MM.1S (cell line): Measurements from ENCODE around the gene UBE2M.

Source experiments
- DNase-seq: peaks from one replicate; pipeline ENCODE4 v3.0.0-alpha.2; 2015
- H2AFZ ChIP-seq: fragments of 300-600 bp; sonication (generic); 2 replicates; pipeline ENCODE4 v1.6.0; 2016; ENCODE audit warnings: antibody characterized with exemption, low read length
- H3F3A ChIP-seq: fragments of 300-600 bp; sonication (generic); 2 replicates; pipeline ENCODE4 v1.6.1; 2016; ENCODE audit warnings: mild to moderate bottlenecking, antibody characterized with exemption, low read length, moderate library complexity, mixed read lengths; ENCODE audit not compliant: insufficient read depth
- H3K27ac ChIP-seq: fragments of 300-600 bp; sonication (generic); 2 replicates; pipeline ENCODE4 v1.5.1; 2016; ENCODE audit warnings: mild to moderate bottlenecking, low read length
- H3K27me3 ChIP-seq: fragments of 300-600 bp; sonication (generic); replicated peaks from 2 replicates; pipeline ENCODE4 v1.6.0; 2016; ENCODE audit warnings: low read length; ENCODE audit not compliant: insufficient read depth
- H3K36me3 ChIP-seq: fragments of 300-600 bp; sonication (generic); replicated peaks from 2 replicates; pipeline ENCODE4 v1.6.1; 2016; ENCODE audit warnings: mild to moderate bottlenecking, low read length, mixed read lengths; ENCODE audit not compliant: insufficient read depth
- H3K4me1 ChIP-seq: fragments of 300-600 bp; sonication (generic); 2 replicates; pipeline ENCODE4 v1.6.1; 2016; ENCODE audit warnings: low read length, mixed read lengths
- H3K4me2 ChIP-seq: fragments of 300-600 bp; sonication (generic); 2 replicates; pipeline ENCODE4 v1.6.0; 2016; ENCODE audit warnings: low read depth, low read length
- H3K4me3 ChIP-seq: fragments of 300-600 bp; sonication (generic); 2 replicates; pipeline ENCODE4 v1.5.1; 2016; ENCODE audit warnings: low read length, mixed read lengths
- H3K79me2 ChIP-seq: fragments of 300-600 bp; sonication (generic); 2 replicates; pipeline ENCODE4 v1.6.1; 2016; ENCODE audit warnings: mixed run types, low read length, mixed read lengths
- H3K9ac ChIP-seq: fragments of 300-600 bp; sonication (generic); 2 replicates; pipeline ENCODE4 v1.6.1; 2016; ENCODE audit warnings: low read length, mixed read lengths
- H3K9me2 ChIP-seq: fragments of 300-600 bp; sonication (generic); replicated peaks from 2 replicates; pipeline ENCODE4 v1.6.1; 2016; ENCODE audit warnings: mild to moderate bottlenecking, low read length, mixed read lengths; ENCODE audit not compliant: insufficient read depth
- H3K9me3 ChIP-seq: fragments of 300-600 bp; sonication (generic); replicated peaks from 2 replicates; pipeline ENCODE4 v1.6.1; 2016; ENCODE audit warnings: mild to moderate bottlenecking, low read length, mixed read lengths; ENCODE audit not compliant: insufficient read depth
- H4K20me1 ChIP-seq: fragments of 300-600 bp; sonication (generic); 2 replicates; pipeline ENCODE4 v1.6.1; 2016; ENCODE audit warnings: mild to moderate bottlenecking, low read length, moderate library complexity, mixed read lengths; ENCODE audit not compliant: insufficient read depth
- CTCF ChIP-seq: fragments of 300-600 bp; sonication (generic); IDR thresholded peaks from 2 replicates; pipeline ENCODE4 v1.5.1; 2016; ENCODE audit warnings: antibody characterized with exemption, low read length, mixed read lengths
- EZH2 ChIP-seq: fragments of 300-600 bp; sonication (generic); optimal IDR thresholded peaks from 2 replicates; pipeline ENCODE3; 2017; ENCODE audit warnings: low read depth, mild to moderate bottlenecking, antibody characterized with exemption, low read length, mixed read lengths
- EZH2phosphoT487 ChIP-seq: fragments of 300-600 bp; sonication (generic); IDR thresholded peaks from 2 replicates; pipeline ENCODE4 v1.6.1; 2018; ENCODE audit warnings: antibody characterized with exemption, low read length

Gene UBE2M

GRCh38 chr19:58569943-58570670, 11.7 kb upstream of the UBE2M start:
- Histone ChIP-seq H3K79me2 (0 out of 2 replicates have a peak, but pooled peaks cover 11% of the 10 kb centered on the region), H3K4me1 (peaks cover 15% of the 10 kb centered on the region), H3K9me3 (no peaks in the 10 kb centered on the region), H3K27ac (no peak overlapping the region), H2AFZ (no peak overlapping the region), H3K4me2 (no peak overlapping the region), H3K4me3 (no peak overlapping the region), H3F3A (peaks cover 12% of the 10 kb centered on the region), H3K36me3 (no peaks in the 10 kb centered on the region), H3K9ac (no peak overlapping the region), H4K20me1 (no peaks in the 10 kb centered on the region), H3K27me3 (no peaks in the 10 kb centered on the region), H3K9me2 (no peaks in the 10 kb centered on the region)
- TF ChIP-seq EZH2phosphoT487 (no peak), EZH2 (no peak), CTCF (no peak)
- no peak for DNase-seq

- no peaks in the 10 kb centered on the region for H3K9me3 ChIP-seq
- H3K27ac ChIP-seq: no peak overlapping the region
- TF ChIP-seq CTCF (no peak), EZH2phosphoT487 (no peak), EZH2 (no peak)
- no peaks in the 10 kb centered on the region for H3K27me3 ChIP-seq
- H3K9ac ChIP-seq: no peak overlapping the region
- H2AFZ ChIP-seq: no peak overlapping the region
- H3K4me3 ChIP-seq: no peak overlapping the region
- H4K20me1 ChIP-seq: no peaks in the 10 kb centered on the region
- H3K36me3 ChIP-seq: no peaks in the 10 kb centered on the region
- no peaks in the 10 kb centered on the region for H3K9me2 ChIP-seq
- no peak for DNase-seq
- peaks cover 12% of the 10 kb centered on the region for H3K4me1 ChIP-seq
- H3K79me2 ChIP-seq: 0 out of 2 replicates have a peak, but pooled peaks cover 11% of the 10 kb centered on the region
- H3K4me2 ChIP-seq: no peak overlapping the region
- H3F3A ChIP-seq: peaks cover 9% of the 10 kb centered on the region
Measured at GRCh38 chr19:58569191-58569942, 11.0 kb upstream of the UBE2M start.

- Histone ChIP-seq H3K36me3 (no peaks in the 10 kb centered on the region), H3K27me3 (no peaks in the 10 kb centered on the region), H3K27ac (no peak overlapping the region), H3K9me2 (no peaks in the 10 kb centered on the region), H3K9me3 (no peaks in the 10 kb centered on the region), H3K9ac (no peak overlapping the region), H2AFZ (no peak overlapping the region), H3K4me2 (no peak overlapping the region), H3K4me1 (0 out of 2 replicates have a peak, but pooled peaks cover 7% of the 10 kb centered on the region), H3K4me3 (no peak overlapping the region), H4K20me1 (no peaks in the 10 kb centered on the region), H3K79me2 (0 out of 2 replicates have a peak, but pooled peaks cover 11% of the 10 kb centered on the region), H3F3A (peaks cover 1% of the 10 kb centered on the region)
- TF ChIP-seq CTCF (no peak), EZH2 (no peak), EZH2phosphoT487 (no peak)
- DNase-seq: no peak
Measured at GRCh38 chr19:58568453-58569130, 10.2 kb upstream of the UBE2M start.
